ENCODE results near the gene CLDN22. TPM values are rescaled to one million over a fixed set of nuclear protein-coding genes. Genes with fewer than 3 reads are reported as not detected.

The CLDN22 gene
- total RNA-seq, 1 experiment from 2014 or later, result not detected

DNA sequence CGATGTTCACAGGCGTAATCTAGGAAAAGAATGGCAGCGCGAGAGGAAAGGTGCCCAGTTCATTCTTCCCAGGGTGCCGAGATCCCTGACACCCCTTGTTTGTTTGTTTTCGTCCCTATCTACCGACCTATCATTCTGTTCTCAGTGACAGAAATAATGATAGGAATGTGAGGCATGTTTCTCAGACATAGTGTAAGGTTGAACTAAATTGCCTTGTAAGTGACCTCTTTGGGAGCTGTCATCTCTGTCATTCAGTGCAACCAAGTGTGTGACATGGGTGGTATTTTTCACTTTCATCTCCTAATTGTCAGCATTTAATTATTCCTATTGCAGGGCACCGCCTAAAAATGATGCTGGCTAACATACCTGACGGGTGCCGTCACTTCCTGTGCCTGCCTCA, 24.4 kb downstream of the CLDN22 start:
- Histone ChIP-seq H3K4me1 (ENCODE audit: control insufficient read depth in 1 of 2, insufficient read depth in 2 of 2, low read length in 2 of 2) (peaks cover 0 to 12% of the 10 kb centered on the region in 2 experiments; a peak in 1 of 4 replicates), H3K4me2 (ENCODE audit: low read length) (no peak overlapping the region), H3K9ac (ENCODE audit: low read length) (no peak overlapping the region), H3K9me2 (ENCODE audit: insufficient read depth) (no peaks in the 10 kb centered on the region), H2AFZ (ENCODE audit: low read depth, low read length, poor library complexity, severe bottlenecking) (no peak overlapping the region), H3K27ac (ENCODE audit: low read depth, low read length) (no peak overlapping the region), H3K9me3 (ENCODE audit: control insufficient read depth in 1 of 2, insufficient read depth in 1 of 2, low read depth in 1 of 2, low read length in 2 of 2) (no peaks in the 10 kb centered on the region), H3K4me3 (replicated peaks in 1 of 2; ENCODE audit: low read depth in 1 of 2, low read length in 2 of 2) (no peak overlapping the region), H4K20me1 (ENCODE audit: insufficient read depth) (no peaks in the 10 kb centered on the region), H3K79me2 (ENCODE audit: insufficient read depth, low read length) (no peaks in the 10 kb centered on the region), H3K36me3 (ENCODE audit: control insufficient read depth in 1 of 2, insufficient read depth in 2 of 2, low read length in 2 of 2) (peaks cover under 1 to 3% of the 10 kb centered on the region in 2 experiments; a peak in 1 of 4 replicates), H3K27me3 (ENCODE audit: insufficient read depth, low read length) (no peaks in the 10 kb centered on the region)
- ATAC-seq (no peak), DNase-seq (ENCODE audit: low read depth, low spot score) (no peak)
- TF ChIP-seq SIN3A (IDR thresholded peaks at IDR 0.05; ENCODE audit: low read depth) (no peak), ZNF274 (IDR thresholded peaks at IDR 0.05; ENCODE audit: low read depth, low read length) (no peak), FOSL1 (IDR thresholded peaks at IDR 0.05; ENCODE audit: low read depth) (no peak), CEBPB (IDR thresholded peaks at IDR 0.05; ENCODE audit: low read depth) (no peak), CBX3 (IDR thresholded peaks at IDR 0.05; ENCODE audit: low read depth) (no peak), SRF (IDR thresholded peaks at IDR 0.05; ENCODE audit: low read depth) (no peak), MAX (IDR thresholded peaks at IDR 0.05) (no peak), POLR2A (IDR thresholded peaks at IDR 0.05; ENCODE audit: borderline replicate concordance, extremely low read depth, insufficient read depth, insufficient read length) (no peak), EZH2phosphoT487 (IDR thresholded peaks at IDR 0.05; ENCODE audit: borderline replicate concordance) (no peak), POLR2AphosphoS5 (IDR thresholded peaks at IDR 0.05; ENCODE audit: low read depth, low read length) (no peak), RAD21 (IDR thresholded peaks at IDR 0.05; ENCODE audit: low read depth) (no peak), SP1 (IDR thresholded peaks at IDR 0.05; ENCODE audit: low read depth) (no peak), JUND (IDR thresholded peaks at IDR 0.05) (no peak), CTCF (IDR thresholded peaks at IDR 0.05 in 2 of 3, conservative IDR thresholded peaks at IDR 0.05 in 1 of 3; ENCODE audit: borderline replicate concordance in 1 of 3, insufficient read depth in 1 of 3, low read depth in 2 of 3, low read length in 2 of 3) (no peak), TCF7L2 (IDR thresholded peaks at IDR 0.05; ENCODE audit: borderline replicate concordance, extremely low read depth, insufficient read depth, insufficient read length) (no peak), ZFX (IDR thresholded peaks at IDR 0.05) (no peak), EGR1 (IDR thresholded peaks at IDR 0.05; ENCODE audit: low read depth) (no peak), YY1 (IDR thresholded peaks at IDR 0.05; ENCODE audit: extremely low read depth, insufficient replicate concordance, low read depth, low read length) (no peak)
- TF ChIP-seq, protein P1, sequence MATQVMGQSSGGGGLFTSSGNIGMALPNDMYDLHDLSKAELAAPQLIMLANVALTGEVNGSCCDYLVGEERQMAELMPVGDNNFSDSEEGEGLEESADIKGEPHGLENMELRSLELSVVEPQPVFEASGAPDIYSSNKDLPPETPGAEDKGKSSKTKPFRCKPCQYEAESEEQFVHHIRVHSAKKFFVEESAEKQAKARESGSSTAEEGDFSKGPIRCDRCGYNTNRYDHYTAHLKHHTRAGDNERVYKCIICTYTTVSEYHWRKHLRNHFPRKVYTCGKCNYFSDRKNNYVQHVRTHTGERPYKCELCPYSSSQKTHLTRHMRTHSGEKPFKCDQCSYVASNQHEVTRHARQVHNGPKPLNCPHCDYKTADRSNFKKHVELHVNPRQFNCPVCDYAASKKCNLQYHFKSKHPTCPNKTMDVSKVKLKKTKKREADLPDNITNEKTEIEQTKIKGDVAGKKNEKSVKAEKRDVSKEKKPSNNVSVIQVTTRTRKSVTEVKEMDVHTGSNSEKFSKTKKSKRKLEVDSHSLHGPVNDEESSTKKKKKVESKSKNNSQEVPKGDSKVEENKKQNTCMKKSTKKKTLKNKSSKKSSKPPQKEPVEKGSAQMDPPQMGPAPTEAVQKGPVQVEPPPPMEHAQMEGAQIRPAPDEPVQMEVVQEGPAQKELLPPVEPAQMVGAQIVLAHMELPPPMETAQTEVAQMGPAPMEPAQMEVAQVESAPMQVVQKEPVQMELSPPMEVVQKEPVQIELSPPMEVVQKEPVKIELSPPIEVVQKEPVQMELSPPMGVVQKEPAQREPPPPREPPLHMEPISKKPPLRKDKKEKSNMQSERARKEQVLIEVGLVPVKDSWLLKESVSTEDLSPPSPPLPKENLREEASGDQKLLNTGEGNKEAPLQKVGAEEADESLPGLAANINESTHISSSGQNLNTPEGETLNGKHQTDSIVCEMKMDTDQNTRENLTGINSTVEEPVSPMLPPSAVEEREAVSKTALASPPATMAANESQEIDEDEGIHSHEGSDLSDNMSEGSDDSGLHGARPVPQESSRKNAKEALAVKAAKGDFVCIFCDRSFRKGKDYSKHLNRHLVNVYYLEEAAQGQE (IDR thresholded peaks at IDR 0.05; ENCODE audit: low read depth), result no peak
- TF ChIP-seq, protein P2, sequence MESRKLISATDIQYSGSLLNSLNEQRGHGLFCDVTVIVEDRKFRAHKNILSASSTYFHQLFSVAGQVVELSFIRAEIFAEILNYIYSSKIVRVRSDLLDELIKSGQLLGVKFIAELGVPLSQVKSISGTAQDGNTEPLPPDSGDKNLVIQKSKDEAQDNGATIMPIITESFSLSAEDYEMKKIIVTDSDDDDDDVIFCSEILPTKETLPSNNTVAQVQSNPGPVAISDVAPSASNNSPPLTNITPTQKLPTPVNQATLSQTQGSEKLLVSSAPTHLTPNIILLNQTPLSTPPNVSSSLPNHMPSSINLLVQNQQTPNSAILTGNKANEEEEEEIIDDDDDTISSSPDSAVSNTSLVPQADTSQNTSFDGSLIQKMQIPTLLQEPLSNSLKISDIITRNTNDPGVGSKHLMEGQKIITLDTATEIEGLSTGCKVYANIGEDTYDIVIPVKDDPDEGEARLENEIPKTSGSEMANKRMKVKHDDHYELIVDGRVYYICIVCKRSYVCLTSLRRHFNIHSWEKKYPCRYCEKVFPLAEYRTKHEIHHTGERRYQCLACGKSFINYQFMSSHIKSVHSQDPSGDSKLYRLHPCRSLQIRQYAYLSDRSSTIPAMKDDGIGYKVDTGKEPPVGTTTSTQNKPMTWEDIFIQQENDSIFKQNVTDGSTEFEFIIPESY (IDR thresholded peaks at IDR 0.05; ENCODE audit: extremely low read depth, insufficient replicate concordance, low read length), result no peak
- intact Hi-C loops (cut with micrococcal nuclease), result no loop called here
- BruUV-seq (replicated peaks), result no TSS peak
- ChIA-PET RAD21 (ENCODE audit: low non-redundant PET in 1 of 2, low total read pairs in 2 of 2, uncharacterized antibody in 2 of 2, unreplicated experiment in 2 of 2) (no interaction called here), POLR2A (no interaction called here), CTCF (no interaction called here)
